Measurements from ENCODE around the gene TWSG1. TPM values are rescaled to one million over a fixed set of nuclear protein-coding genes. Genes with fewer than 3 reads are reported as not detected.

TWSG1 gene
- polyA plus RNA-seq, 1 experiment: 328 TPM

DNA sequence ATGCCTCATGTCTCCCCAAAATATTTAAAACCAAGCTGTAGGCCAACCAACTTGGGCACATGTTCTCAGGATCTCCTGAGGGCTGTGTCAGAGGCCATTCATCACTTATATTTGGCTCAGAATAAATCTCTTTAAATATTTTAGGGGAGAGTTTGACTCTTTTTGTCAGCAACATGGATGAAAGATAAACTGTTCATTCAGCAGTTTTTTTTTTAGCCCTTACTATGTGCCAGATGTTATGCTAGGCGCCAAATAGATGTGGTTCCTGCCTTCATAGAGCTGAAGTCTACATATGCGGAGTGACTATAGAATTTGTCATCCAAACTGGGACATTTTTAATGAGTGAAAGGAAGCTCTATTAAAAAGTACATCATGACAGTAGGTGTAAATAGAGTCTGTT is 42.5 kb upstream of the TWSG1 start:
- TF ChIP-seq, protein P1, sequence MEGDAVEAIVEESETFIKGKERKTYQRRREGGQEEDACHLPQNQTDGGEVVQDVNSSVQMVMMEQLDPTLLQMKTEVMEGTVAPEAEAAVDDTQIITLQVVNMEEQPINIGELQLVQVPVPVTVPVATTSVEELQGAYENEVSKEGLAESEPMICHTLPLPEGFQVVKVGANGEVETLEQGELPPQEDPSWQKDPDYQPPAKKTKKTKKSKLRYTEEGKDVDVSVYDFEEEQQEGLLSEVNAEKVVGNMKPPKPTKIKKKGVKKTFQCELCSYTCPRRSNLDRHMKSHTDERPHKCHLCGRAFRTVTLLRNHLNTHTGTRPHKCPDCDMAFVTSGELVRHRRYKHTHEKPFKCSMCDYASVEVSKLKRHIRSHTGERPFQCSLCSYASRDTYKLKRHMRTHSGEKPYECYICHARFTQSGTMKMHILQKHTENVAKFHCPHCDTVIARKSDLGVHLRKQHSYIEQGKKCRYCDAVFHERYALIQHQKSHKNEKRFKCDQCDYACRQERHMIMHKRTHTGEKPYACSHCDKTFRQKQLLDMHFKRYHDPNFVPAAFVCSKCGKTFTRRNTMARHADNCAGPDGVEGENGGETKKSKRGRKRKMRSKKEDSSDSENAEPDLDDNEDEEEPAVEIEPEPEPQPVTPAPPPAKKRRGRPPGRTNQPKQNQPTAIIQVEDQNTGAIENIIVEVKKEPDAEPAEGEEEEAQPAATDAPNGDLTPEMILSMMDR (IDR thresholded peaks at IDR 0.05; ENCODE audit: low read depth, low read length): no peak

GRCh38 chr18:9293948-9294347 is 40.6 kb upstream of the TWSG1 start:
- no peaks in the 10 kb centered on the region for H3K27me3 ChIP-seq (ENCODE audit: control insufficient read depth, insufficient read depth, low read length)
- DNase-seq (ENCODE audit: low read depth, low spot score): no peak
- H3K9me3 ChIP-seq (ENCODE audit: control insufficient read depth, insufficient read depth, low read length): peaks cover 15% of the 10 kb centered on the region
- ChIA-PET POLR2A (no interaction called here), CTCF (no interaction called here)
- no peak overlapping the region for H3K27ac ChIP-seq (ENCODE audit: low read depth, low read length)
- H3K4me3 ChIP-seq (ENCODE audit: low read depth, low read length): no peak overlapping the region
- TF ChIP-seq, protein P1 (IDR thresholded peaks at IDR 0.05; ENCODE audit: low read depth, low read length): no peak

More for the DNA sequence above, 42.5 kb upstream of the TWSG1 start:
- no peak overlapping the region for H3K27ac ChIP-seq (ENCODE audit: low read depth, low read length)
- DNase-seq (ENCODE audit: low read depth, low spot score): no peak
- H3K27me3 ChIP-seq (ENCODE audit: control insufficient read depth, insufficient read depth, low read length): no peaks in the 10 kb centered on the region
- H3K9me3 ChIP-seq (ENCODE audit: control insufficient read depth, insufficient read depth, low read length): peaks cover 13% of the 10 kb centered on the region
- H3K4me3 ChIP-seq (ENCODE audit: low read depth, low read length): no peak overlapping the region
- CTCF ChIA-PET: no interaction called here
- POLR2A ChIA-PET: no interaction called here

DNA sequence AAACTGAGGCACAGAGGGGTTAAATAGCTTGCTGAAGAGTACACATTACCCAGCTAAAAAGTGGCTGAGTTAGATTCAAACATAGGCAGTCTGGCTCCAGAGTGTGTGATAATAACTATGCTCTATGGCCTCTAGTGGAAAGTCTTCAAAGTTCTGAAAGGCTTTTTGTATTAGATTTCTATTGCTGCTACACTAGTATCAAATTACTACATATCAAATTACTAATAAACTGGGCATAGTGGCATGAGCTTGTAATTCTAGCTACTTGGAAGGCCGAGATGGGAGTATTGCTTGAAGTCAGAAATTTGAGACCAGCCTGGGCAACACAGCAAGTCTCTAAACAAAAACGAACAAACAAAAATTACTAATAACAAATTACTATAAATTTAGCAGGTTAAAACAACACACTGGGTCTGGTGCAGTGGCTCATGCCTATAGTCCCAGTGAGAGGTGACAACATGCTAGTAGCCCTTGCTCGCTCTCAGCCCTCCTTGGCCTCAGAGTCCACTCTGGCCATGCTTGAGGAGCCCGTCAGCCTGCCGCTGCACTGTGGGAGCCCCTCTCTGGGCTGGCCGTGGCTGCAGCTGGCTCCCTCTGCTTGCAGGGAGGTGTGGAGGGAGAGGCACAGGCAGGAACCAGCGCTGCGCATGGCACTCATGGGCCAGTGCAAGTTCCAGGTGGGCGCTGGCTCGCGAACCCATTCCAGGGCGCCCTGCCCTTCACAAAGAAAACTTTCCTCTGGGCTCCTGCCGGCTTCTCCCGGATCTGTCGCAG is 38.2 kb upstream of the TWSG1 start:
- TF ChIP-seq, protein P1 (IDR thresholded peaks at IDR 0.05; ENCODE audit: low read depth, low read length): no peak
- no peak for DNase-seq (ENCODE audit: low read depth, low spot score)
- H3K27ac ChIP-seq (ENCODE audit: low read depth, low read length): no peak overlapping the region
- POLR2A ChIA-PET: no interaction called here
- H3K27me3 ChIP-seq (ENCODE audit: control insufficient read depth, insufficient read depth, low read length): no peaks in the 10 kb centered on the region
- CTCF ChIA-PET: no interaction called here
- H3K9me3 ChIP-seq (ENCODE audit: control insufficient read depth, insufficient read depth, low read length): peaks cover 15% of the 10 kb centered on the region
- no peak overlapping the region for H3K4me3 ChIP-seq (ENCODE audit: low read depth, low read length)

DNA sequence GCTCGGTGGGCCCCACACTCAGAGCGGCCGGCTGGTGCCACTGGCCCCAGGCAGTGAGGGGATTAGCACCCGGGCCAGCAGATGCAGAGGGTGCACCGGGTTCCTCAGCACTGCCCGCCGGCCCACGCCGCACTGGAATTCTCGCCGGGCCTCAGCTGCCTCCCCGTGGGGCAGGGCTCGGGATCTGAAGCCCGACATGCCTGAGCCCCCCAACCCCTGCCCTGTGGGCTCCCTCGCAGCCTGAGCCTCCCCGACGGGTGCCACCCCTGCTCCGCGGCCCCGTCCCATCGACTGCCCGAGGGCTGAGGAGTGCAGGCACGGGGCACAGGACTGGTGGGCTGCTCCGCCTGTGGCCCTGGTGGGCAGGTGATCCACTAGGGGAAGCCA is 37.6 kb upstream of the TWSG1 start:
- TF ChIP-seq, protein P1 (IDR thresholded peaks at IDR 0.05; ENCODE audit: low read depth, low read length): no peak
- no peak overlapping the region for H3K27ac ChIP-seq (ENCODE audit: low read depth, low read length)
- CTCF ChIA-PET: no interaction called here
- H3K4me3 ChIP-seq (ENCODE audit: low read depth, low read length): no peak overlapping the region
- peaks cover 15% of the 10 kb centered on the region for H3K9me3 ChIP-seq (ENCODE audit: control insufficient read depth, insufficient read depth, low read length)
- no peak for DNase-seq (ENCODE audit: low read depth, low spot score)
- no peaks in the 10 kb centered on the region for H3K27me3 ChIP-seq (ENCODE audit: control insufficient read depth, insufficient read depth, low read length)
- POLR2A ChIA-PET: no interaction called here

DNA sequence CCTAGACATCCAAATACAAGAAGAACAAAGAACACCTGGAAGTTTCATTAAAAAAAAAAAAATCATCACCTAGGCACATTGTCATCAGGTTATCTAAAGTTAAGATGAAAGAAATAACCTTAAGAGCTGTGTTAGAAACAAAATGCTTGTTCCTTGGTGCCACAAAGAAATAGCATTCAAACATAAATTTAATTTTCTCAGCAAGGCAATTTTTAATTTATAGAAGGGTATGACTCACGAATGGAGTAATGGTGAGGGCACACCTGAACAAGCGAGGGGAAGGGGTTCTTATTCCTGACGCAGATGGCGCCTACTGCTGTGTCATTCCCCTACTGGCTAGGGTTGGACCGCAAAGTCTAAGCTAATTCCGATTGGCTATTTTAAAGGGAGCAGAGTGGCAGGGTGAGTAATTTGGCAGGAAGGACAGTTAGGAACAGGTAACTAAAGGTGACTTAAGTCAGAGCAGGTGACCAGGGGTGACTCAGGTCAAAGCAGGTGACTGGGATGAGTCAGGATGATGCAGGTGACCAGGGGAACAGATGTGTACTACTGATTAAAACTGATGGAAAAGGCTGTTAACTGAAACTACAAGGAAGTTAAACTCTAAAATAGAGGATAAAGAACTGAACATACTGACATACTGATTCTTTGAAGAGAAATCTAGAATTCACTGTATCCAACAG is 30.0 kb upstream of the TWSG1 start:
- TF ChIP-seq, protein P1 (IDR thresholded peaks at IDR 0.05; ENCODE audit: low read depth, low read length): no peak
- DNase-seq (ENCODE audit: low read depth, low spot score): no peak
- H3K4me3 ChIP-seq (ENCODE audit: low read depth, low read length): no peak overlapping the region
- peaks cover 4% of the 10 kb centered on the region for H3K9me3 ChIP-seq (ENCODE audit: control insufficient read depth, insufficient read depth, low read length)
- CTCF ChIA-PET: interaction anchor here (0.6 kb wide), 1 partner anchor 63 kb away, joined by 4 read pairs; no protein-coding TSS in a partner anchor
- POLR2A ChIA-PET: no interaction called here
- H3K27ac ChIP-seq (ENCODE audit: low read depth, low read length): no peak overlapping the region
- no peaks in the 10 kb centered on the region for H3K27me3 ChIP-seq (ENCODE audit: control insufficient read depth, insufficient read depth, low read length)
